ENCODE results near the gene NDEL1. TPM values are rescaled to one million over a fixed set of nuclear protein-coding genes. Genes with fewer than 3 reads are reported as not detected.

NDEL1 gene
- total RNA-seq, 1 experiment from 2014 or later: 39.2 TPM

DNA sequence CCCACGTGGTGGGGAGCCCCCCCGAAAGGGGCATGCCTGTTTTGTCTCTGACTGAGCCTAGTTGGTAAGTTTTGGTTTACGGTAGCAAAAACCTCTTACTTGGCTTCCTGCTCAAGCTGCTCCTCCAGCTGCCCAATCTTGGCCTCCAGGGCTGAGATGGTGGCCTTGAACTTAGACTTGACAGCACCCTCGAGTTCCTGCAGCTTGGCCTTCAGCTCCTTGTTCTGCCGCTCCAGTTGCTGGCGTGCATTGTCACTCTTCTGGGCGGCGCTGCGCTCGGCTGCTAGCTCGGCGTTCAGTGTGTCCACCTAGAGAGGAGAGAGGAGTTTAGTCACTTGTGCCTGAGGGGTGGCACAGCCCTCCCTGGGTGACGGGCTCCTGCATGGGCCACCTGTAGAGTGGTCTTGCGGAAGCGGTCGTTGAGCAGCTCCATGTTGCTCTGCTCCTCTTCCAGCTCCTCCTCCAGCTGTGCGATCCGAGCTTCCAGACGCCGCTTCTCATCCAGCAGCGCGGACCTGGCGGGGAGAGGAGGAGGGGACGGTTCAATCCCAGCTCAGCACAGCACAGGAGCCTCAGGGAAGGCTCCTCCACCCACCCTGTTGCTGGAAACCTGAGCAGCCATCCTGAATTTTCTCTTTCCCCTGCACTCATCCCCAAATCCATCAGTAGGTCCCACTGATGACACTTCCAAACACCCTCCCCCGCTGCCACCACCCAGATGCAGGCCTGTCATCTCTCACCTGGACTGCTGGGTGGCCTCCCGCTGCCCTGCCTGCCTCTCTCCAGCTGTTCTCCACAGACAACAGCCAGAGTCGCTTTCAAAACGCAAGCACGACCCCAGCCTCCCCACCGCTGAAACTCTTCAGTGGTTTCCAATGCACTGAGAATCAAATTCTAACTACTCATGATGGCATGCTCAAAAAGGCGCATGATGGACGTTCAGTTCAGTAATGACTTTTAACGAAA lies 44.6 kb downstream of the NDEL1 start:
- Histone ChIP-seq H3K27ac (ENCODE audit: low read depth, low read length) (no peak overlapping the region), H3K27me3 (ENCODE audit: insufficient read depth, low read length) (no peaks in the 10 kb centered on the region), H3K79me2 (ENCODE audit: insufficient read depth, low read length) (no peaks in the 10 kb centered on the region), H3K4me2 (ENCODE audit: low read length) (no peak overlapping the region), H3K9me3 (ENCODE audit: control insufficient read depth in 1 of 2, insufficient read depth in 1 of 2, low read depth in 1 of 2, low read length in 2 of 2) (peaks cover 5 to 10% of the 10 kb centered on the region in 2 experiments; a peak in 2 of 4 replicates), H3K4me1 (ENCODE audit: control insufficient read depth in 1 of 2, insufficient read depth in 2 of 2, low read length in 2 of 2) (no peaks in the 10 kb centered on the region), H3K9ac (ENCODE audit: low read length) (no peak overlapping the region), H3K4me3 (replicated peaks in 1 of 2; ENCODE audit: low read depth in 1 of 2, low read length in 2 of 2) (no peak overlapping the region), H4K20me1 (ENCODE audit: insufficient read depth) (no peaks in the 10 kb centered on the region), H3K36me3 (ENCODE audit: control insufficient read depth in 1 of 2, insufficient read depth in 2 of 2, low read length in 2 of 2) (peaks cover 39 to 40% of the 10 kb centered on the region in 2 experiments), H2AFZ (ENCODE audit: low read depth, low read length, poor library complexity, severe bottlenecking) (no peak overlapping the region), H3K9me2 (ENCODE audit: insufficient read depth) (no peaks in the 10 kb centered on the region)
- DNase-seq (ENCODE audit: low read depth, low spot score): no peak
- intact Hi-C loops (cut with micrococcal nuclease): no loop called here
- ATAC-seq: no peak
- RAD21 ChIA-PET (ENCODE audit: low non-redundant PET in 1 of 2, low total read pairs in 2 of 2, uncharacterized antibody in 2 of 2, unreplicated experiment in 2 of 2): no interaction called here
- CTCF ChIA-PET: no interaction called here
- BruUV-seq (replicated peaks): no TSS peak
- no peak for TF ChIP-seq ELF1 (IDR thresholded peaks at IDR 0.05; ENCODE audit: borderline replicate concordance, low read depth)
- no peak for TF ChIP-seq SIN3A (IDR thresholded peaks at IDR 0.05; ENCODE audit: low read depth)
- POLR2A ChIA-PET: no interaction called here

DNA sequence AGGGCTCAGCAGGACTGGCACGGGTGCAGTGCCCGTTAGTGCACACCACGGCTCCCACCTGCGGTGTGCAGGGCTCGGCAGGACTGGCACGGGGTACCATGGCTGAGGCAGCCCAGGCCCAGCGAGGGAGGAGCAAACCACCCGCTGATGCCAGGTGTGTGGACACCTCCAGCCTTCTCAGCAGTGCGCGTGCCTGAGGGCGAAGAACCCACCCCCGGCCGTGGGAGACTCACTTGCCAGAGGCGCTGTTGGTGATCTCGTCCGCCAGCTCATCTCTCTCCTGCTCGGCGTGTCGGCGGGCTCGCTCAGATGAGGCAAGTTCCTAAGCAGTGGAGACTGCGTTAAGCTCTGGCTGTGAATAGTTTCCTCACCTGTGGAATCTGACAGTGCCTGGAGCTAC lies 45.4 kb downstream of the NDEL1 start:
- Histone ChIP-seq H4K20me1 (ENCODE audit: insufficient read depth) (no peaks in the 10 kb centered on the region), H2AFZ (ENCODE audit: low read depth, low read length, poor library complexity, severe bottlenecking) (no peak overlapping the region), H3K27me3 (ENCODE audit: insufficient read depth, low read length) (no peaks in the 10 kb centered on the region), H3K9me2 (ENCODE audit: insufficient read depth) (no peaks in the 10 kb centered on the region), H3K36me3 (ENCODE audit: control insufficient read depth in 1 of 2, insufficient read depth in 2 of 2, low read length in 2 of 2) (peaks cover 34 to 39% of the 10 kb centered on the region in 2 experiments), H3K4me2 (ENCODE audit: low read length) (no peak overlapping the region), H3K9me3 (ENCODE audit: control insufficient read depth in 1 of 2, insufficient read depth in 1 of 2, low read depth in 1 of 2, low read length in 2 of 2) (peaks cover 5 to 10% of the 10 kb centered on the region in 2 experiments; a peak in 2 of 4 replicates), H3K79me2 (ENCODE audit: insufficient read depth, low read length) (no peaks in the 10 kb centered on the region), H3K9ac (ENCODE audit: low read length) (no peak overlapping the region), H3K27ac (ENCODE audit: low read depth, low read length) (no peak overlapping the region), H3K4me3 (replicated peaks in 1 of 2; ENCODE audit: low read depth in 1 of 2, low read length in 2 of 2) (no peak overlapping the region), H3K4me1 (ENCODE audit: control insufficient read depth in 1 of 2, insufficient read depth in 2 of 2, low read length in 2 of 2) (no peaks in the 10 kb centered on the region)
- no peak for DNase-seq (ENCODE audit: low read depth, low spot score)
- no peak for TF ChIP-seq ZFX (IDR thresholded peaks at IDR 0.05)
- no peak for TF ChIP-seq CEBPB (IDR thresholded peaks at IDR 0.05; ENCODE audit: low read depth)
- TF ChIP-seq SP1 (IDR thresholded peaks at IDR 0.05; ENCODE audit: low read depth): no peak
- TF ChIP-seq, protein P1, sequence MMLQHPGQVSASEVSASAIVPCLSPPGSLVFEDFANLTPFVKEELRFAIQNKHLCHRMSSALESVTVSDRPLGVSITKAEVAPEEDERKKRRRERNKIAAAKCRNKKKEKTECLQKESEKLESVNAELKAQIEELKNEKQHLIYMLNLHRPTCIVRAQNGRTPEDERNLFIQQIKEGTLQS (IDR thresholded peaks at IDR 0.05): no peak
- no peak for TF ChIP-seq EZH2 (IDR thresholded peaks at IDR 0.05)
- TF ChIP-seq, protein P2, sequence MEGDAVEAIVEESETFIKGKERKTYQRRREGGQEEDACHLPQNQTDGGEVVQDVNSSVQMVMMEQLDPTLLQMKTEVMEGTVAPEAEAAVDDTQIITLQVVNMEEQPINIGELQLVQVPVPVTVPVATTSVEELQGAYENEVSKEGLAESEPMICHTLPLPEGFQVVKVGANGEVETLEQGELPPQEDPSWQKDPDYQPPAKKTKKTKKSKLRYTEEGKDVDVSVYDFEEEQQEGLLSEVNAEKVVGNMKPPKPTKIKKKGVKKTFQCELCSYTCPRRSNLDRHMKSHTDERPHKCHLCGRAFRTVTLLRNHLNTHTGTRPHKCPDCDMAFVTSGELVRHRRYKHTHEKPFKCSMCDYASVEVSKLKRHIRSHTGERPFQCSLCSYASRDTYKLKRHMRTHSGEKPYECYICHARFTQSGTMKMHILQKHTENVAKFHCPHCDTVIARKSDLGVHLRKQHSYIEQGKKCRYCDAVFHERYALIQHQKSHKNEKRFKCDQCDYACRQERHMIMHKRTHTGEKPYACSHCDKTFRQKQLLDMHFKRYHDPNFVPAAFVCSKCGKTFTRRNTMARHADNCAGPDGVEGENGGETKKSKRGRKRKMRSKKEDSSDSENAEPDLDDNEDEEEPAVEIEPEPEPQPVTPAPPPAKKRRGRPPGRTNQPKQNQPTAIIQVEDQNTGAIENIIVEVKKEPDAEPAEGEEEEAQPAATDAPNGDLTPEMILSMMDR (IDR thresholded peaks at IDR 0.05 in 2 of 3, conservative IDR thresholded peaks at IDR 0.05 in 1 of 3; ENCODE audit: borderline replicate concordance in 1 of 3, insufficient read depth in 1 of 3, low read depth in 2 of 3, low read length in 2 of 3): no peak
- TF ChIP-seq ZNF274 (IDR thresholded peaks at IDR 0.05; ENCODE audit: low read depth, low read length): no peak
- ChIA-PET CTCF (no interaction called here), RAD21 (ENCODE audit: low non-redundant PET in 1 of 2, low total read pairs in 2 of 2, uncharacterized antibody in 2 of 2, unreplicated experiment in 2 of 2) (no interaction called here), POLR2A (no interaction called here)
- BruUV-seq (replicated peaks): no TSS peak
- intact Hi-C loops (cut with micrococcal nuclease): no loop called here
- no peak for ATAC-seq

All from HCT116 (cell line).